Smooth muscle cell (in vitro differentiated cells): ENCODE data around the gene PNPLA3. TPM values are rescaled to one million over a fixed set of nuclear protein-coding genes. Genes with fewer than 3 reads are reported as not detected.

Source experiments
- DNase-seq: peaks from one replicate; lab custom pipeline; 2025; ENCODE audit not compliant: unreplicated experiment; lab: John Stamatoyannopoulos, UW
- H2AFZ ChIP-seq: fragments of 200-600 bp; sonication (generic); 2 replicates; pipeline ENCODE4 v1.6.0; 2016; ENCODE audit warnings: antibody characterized with exemption, low read depth, mild to moderate bottlenecking
- H3F3A ChIP-seq: fragments of 200-600 bp; sonication (generic); 2 replicates; pipeline ENCODE4 v1.6.0; 2017; ENCODE audit warnings: antibody characterized with exemption, low read depth
- H3K27ac ChIP-seq: fragments of 200-600 bp; sonication (generic); 2 replicates; pipeline ENCODE4 v1.5.1; 2016; ENCODE audit warnings: low read depth, mild to moderate bottlenecking
- H3K27me3 ChIP-seq: fragments of 200-600 bp; sonication (generic); 2 replicates; pipeline ENCODE4 v1.6.1; 2016; ENCODE audit warnings: low read depth, mild to moderate bottlenecking
- H3K36me3 ChIP-seq: fragments of 200-600 bp; sonication (generic); 2 replicates; pipeline ENCODE4 v1.5.1; 2016; ENCODE audit warnings: low read depth
- H3K4me1 ChIP-seq: fragments of 200-600 bp; sonication (generic); 2 replicates; pipeline ENCODE4 v1.5.1; 2016; ENCODE audit warnings: low read depth
- H3K4me2 ChIP-seq: fragments of 200-600 bp; sonication (generic); 2 replicates; pipeline ENCODE4 v1.6.0; 2016; ENCODE audit warnings: mild to moderate bottlenecking
- H3K4me3 ChIP-seq: fragments of 200-600 bp; sonication (generic); 2 replicates; pipeline ENCODE4 v1.5.1; 2016; ENCODE audit warnings: mild to moderate bottlenecking
- H3K79me2 ChIP-seq: fragments of 200-600 bp; sonication (generic); 2 replicates; pipeline ENCODE4 v1.6.0; 2016; ENCODE audit warnings: low read depth, mild to moderate bottlenecking
- H3K9ac ChIP-seq: fragments of 200-600 bp; sonication (generic); 2 replicates; pipeline ENCODE4 v1.6.0; 2016; ENCODE audit warnings: low read depth
- H3K9me3 ChIP-seq: fragments of 200-600 bp; sonication (generic); replicated peaks from 2 replicates; pipeline ENCODE4 v1.5.1; 2016; ENCODE audit warnings: low read depth
- H4K20me1 ChIP-seq: fragments of 200-600 bp; sonication (generic); 2 replicates; pipeline ENCODE4 v1.6.0; 2016; ENCODE audit warnings: low read depth
- WGBS: methylation state at CpG from one replicate; pipeline ENCODE4 v1.1.7; 2016; ENCODE audit warnings: low lambda C conversion rate; 5-methylcytosine and 5-hydroxymethylcytosine counted together
- polyA plus RNA-seq: library from polyadenylated mRNA; unstranded; fragments of >200 nt; fragmentation: Nextera tagmentation; extraction: Ambion mirVana; gene quantifications from 2 replicates; pipeline ENCODE4 v1.2.1, GENCODE V29; 2016
- total RNA-seq: library from RNA; depleted of rRNA; stranded (reverse); fragments of >200 nt; gene quantifications from 2 replicates; pipeline ENCODE4 v1.2.3, GENCODE V29; 2014
- TF ChIP-seq, protein P1 (sequence below): fragments of 200-600 bp; sonication (generic); IDR thresholded peaks from 2 replicates; pipeline ENCODE4 v1.5.1; 2017; ENCODE audit warnings: borderline replicate concordance, mild to moderate bottlenecking, antibody characterized with exemption; ENCODE audit not compliant: insufficient read depth, poor library complexity, severe bottlenecking

Gene PNPLA3
- total and polyA plus RNA-seq, 2 experiments from 2014 or later: 11.0 to 14.5 TPM

GRCh38 chr22:43909708-43910107, 13.9 kb upstream of the PNPLA3 start:
- TF ChIP-seq, protein P1, sequence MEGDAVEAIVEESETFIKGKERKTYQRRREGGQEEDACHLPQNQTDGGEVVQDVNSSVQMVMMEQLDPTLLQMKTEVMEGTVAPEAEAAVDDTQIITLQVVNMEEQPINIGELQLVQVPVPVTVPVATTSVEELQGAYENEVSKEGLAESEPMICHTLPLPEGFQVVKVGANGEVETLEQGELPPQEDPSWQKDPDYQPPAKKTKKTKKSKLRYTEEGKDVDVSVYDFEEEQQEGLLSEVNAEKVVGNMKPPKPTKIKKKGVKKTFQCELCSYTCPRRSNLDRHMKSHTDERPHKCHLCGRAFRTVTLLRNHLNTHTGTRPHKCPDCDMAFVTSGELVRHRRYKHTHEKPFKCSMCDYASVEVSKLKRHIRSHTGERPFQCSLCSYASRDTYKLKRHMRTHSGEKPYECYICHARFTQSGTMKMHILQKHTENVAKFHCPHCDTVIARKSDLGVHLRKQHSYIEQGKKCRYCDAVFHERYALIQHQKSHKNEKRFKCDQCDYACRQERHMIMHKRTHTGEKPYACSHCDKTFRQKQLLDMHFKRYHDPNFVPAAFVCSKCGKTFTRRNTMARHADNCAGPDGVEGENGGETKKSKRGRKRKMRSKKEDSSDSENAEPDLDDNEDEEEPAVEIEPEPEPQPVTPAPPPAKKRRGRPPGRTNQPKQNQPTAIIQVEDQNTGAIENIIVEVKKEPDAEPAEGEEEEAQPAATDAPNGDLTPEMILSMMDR: no peak
- 100% methylated on average over 1 of the region's 1 CpG for WGBS
- no peaks in the 10 kb centered on the region for H4K20me1 ChIP-seq

GRCh38 chr22:43910178-43910695, 13.4 kb upstream of the PNPLA3 start:
- no peaks in the 10 kb centered on the region for H3K4me1 ChIP-seq
- H3K9ac ChIP-seq: no peak overlapping the region
- DNase-seq: no peak
- H3K27ac ChIP-seq: no peak overlapping the region
- H4K20me1 ChIP-seq: no peaks in the 10 kb centered on the region
- 71% methylated on average over 5 of the region's 6 CpGs for WGBS
- no peaks in the 10 kb centered on the region for H3K9me3 ChIP-seq
- H3K4me2 ChIP-seq: no peak overlapping the region
- H3F3A ChIP-seq: no peaks in the 10 kb centered on the region
- no peak overlapping the region for H3K4me3 ChIP-seq
- H3K79me2 ChIP-seq: no peaks in the 10 kb centered on the region
- no peak overlapping the region for H2AFZ ChIP-seq
- H3K36me3 ChIP-seq: no peaks in the 10 kb centered on the region
- TF ChIP-seq, protein P1: no peak
- H3K27me3 ChIP-seq: peaks cover 9% of the 10 kb centered on the region

More at GRCh38 chr22:43909708-43910107, 13.9 kb upstream of the PNPLA3 start:
- Histone ChIP-seq H3K4me1 (no peaks in the 10 kb centered on the region), H3K9me3 (no peaks in the 10 kb centered on the region), H3K4me3 (no peak overlapping the region), H3K27ac (no peak overlapping the region), H2AFZ (no peak overlapping the region), H3K36me3 (no peaks in the 10 kb centered on the region), H3K4me2 (no peak overlapping the region), H3K9ac (no peak overlapping the region), H3F3A (no peaks in the 10 kb centered on the region), H3K79me2 (no peaks in the 10 kb centered on the region), H3K27me3 (peaks cover 9% of the 10 kb centered on the region)
- DNase-seq: no peak

DNA sequence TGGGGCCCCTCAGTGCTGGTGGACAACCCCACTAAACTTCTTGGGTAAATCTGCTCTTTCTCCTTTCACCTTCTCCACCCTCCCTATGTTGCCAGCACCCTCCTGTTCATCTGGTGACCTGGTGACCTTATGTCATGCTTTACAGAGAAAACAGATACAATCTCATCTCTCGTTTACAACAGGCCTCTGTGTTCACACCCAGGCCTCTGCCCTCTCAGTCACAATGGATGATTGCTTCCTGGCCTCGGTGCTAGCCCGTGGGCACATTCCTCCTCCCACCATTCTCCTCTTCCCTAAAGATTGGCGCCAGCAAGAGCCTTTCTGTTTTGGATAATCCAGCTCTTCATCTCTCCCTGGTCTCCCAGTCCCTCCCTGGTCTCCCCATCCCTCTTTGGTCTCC, 12.3 kb upstream of the PNPLA3 start:
- WGBS: 53% methylated on average over 4 of the region's 4 CpGs
- Histone ChIP-seq H3K9me3 (no peaks in the 10 kb centered on the region), H3K4me2 (no peak overlapping the region), H3F3A (no peaks in the 10 kb centered on the region), H3K79me2 (no peaks in the 10 kb centered on the region), H3K4me1 (no peaks in the 10 kb centered on the region), H4K20me1 (no peaks in the 10 kb centered on the region), H3K27ac (no peak overlapping the region), H3K36me3 (no peaks in the 10 kb centered on the region), H3K4me3 (no peak overlapping the region), H2AFZ (no peak overlapping the region), H3K27me3 (peaks cover 9% of the 10 kb centered on the region), H3K9ac (no peak overlapping the region)
- TF ChIP-seq, protein P1: no peak
- DNase-seq: no peak

- Histone ChIP-seq H3K36me3 (no peaks in the 10 kb centered on the region), H3K9me3 (no peaks in the 10 kb centered on the region), H4K20me1 (no peaks in the 10 kb centered on the region), H3K9ac (no peak overlapping the region), H3K4me3 (no peak overlapping the region), H3F3A (no peaks in the 10 kb centered on the region), H3K27ac (no peak overlapping the region), H3K4me1 (peaks cover 4% of the 10 kb centered on the region), H3K4me2 (no peak overlapping the region), H2AFZ (no peak overlapping the region), H3K27me3 (no peaks in the 10 kb centered on the region), H3K79me2 (no peaks in the 10 kb centered on the region)
- TF ChIP-seq, protein P1: no peak
- DNase-seq: no peak
- 89% methylated on average over 6 of the region's 6 CpGs for WGBS
Measured at GRCh38 chr22:43917521-43917920, 6.1 kb upstream of the PNPLA3 start.
